ENCODE results near the gene STX12. TPM values are rescaled to one million over a fixed set of nuclear protein-coding genes. Genes with fewer than 3 reads are reported as not detected.

The STX12 gene
- total RNA-seq, 1 donor = 67.0 TPM

- Histone ChIP-seq H3K4me1 (ENCODE audit: insufficient read depth, low read length) (no peaks in the 10 kb centered on the region), H3K36me3 (ENCODE audit: insufficient read depth, low read length) (peaks cover 33% of the 10 kb centered on the region), H3K27me3 (ENCODE audit: insufficient read depth, low read length) (no peaks in the 10 kb centered on the region), H3K27ac (ENCODE audit: low read depth, low read length) (no peak overlapping the region), H4K20me1 (ENCODE audit: insufficient read depth, low read length) (no peaks in the 10 kb centered on the region), H3K9me3 (ENCODE audit: low read depth, low read length) (no peaks in the 10 kb centered on the region), H2AFZ (ENCODE audit: low read length) (no peak overlapping the region), H3K4me3 (ENCODE audit: insufficient read depth, low read length) (no peak overlapping the region), H3K4me2 (ENCODE audit: insufficient read depth, low read length) (no peak overlapping the region), H3K79me2 (ENCODE audit: insufficient read depth, low read length) (no peaks in the 10 kb centered on the region)
- no peak for DNase-seq (ENCODE audit: insufficient read length, low spot score, missing footprints)
- TF ChIP-seq CTCF (IDR thresholded peaks at IDR 0.05; ENCODE audit: extremely low read depth, low read depth, low read length) = no peak
Observed at GRCh38 chr1:27755865-27756264, 17.2 kb upstream of the STX12 start.

- Histone ChIP-seq H3K27ac (ENCODE audit: low read depth, low read length) (no peak overlapping the region), H3K79me2 (ENCODE audit: insufficient read depth, low read length) (no peaks in the 10 kb centered on the region), H3K4me1 (ENCODE audit: insufficient read depth, low read length) (no peaks in the 10 kb centered on the region), H3K36me3 (ENCODE audit: insufficient read depth, low read length) (peaks cover 28% of the 10 kb centered on the region), H3K4me2 (ENCODE audit: insufficient read depth, low read length) (no peak overlapping the region), H3K9me3 (ENCODE audit: low read depth, low read length) (no peaks in the 10 kb centered on the region), H2AFZ (ENCODE audit: low read length) (no peak overlapping the region), H4K20me1 (ENCODE audit: insufficient read depth, low read length) (no peaks in the 10 kb centered on the region), H3K4me3 (ENCODE audit: insufficient read depth, low read length) (no peak overlapping the region), H3K27me3 (ENCODE audit: insufficient read depth, low read length) (no peaks in the 10 kb centered on the region)
- DNase-seq (ENCODE audit: insufficient read length, low spot score, missing footprints) = no peak
- no peak for TF ChIP-seq CTCF (IDR thresholded peaks at IDR 0.05; ENCODE audit: extremely low read depth, low read depth, low read length)
Observed at GRCh38 chr1:27759236-27759635, 13.8 kb upstream of the STX12 start.

- Histone ChIP-seq H3K4me2 (ENCODE audit: insufficient read depth, low read length) (no peak overlapping the region), H3K4me3 (ENCODE audit: insufficient read depth, low read length) (no peak overlapping the region), H3K79me2 (ENCODE audit: insufficient read depth, low read length) (no peaks in the 10 kb centered on the region), H3K4me1 (ENCODE audit: insufficient read depth, low read length) (no peaks in the 10 kb centered on the region), H4K20me1 (ENCODE audit: insufficient read depth, low read length) (no peaks in the 10 kb centered on the region), H2AFZ (ENCODE audit: low read length) (no peak overlapping the region), H3K9me3 (ENCODE audit: low read depth, low read length) (no peaks in the 10 kb centered on the region), H3K27ac (ENCODE audit: low read depth, low read length) (no peak overlapping the region), H3K36me3 (ENCODE audit: insufficient read depth, low read length) (peaks cover 25% of the 10 kb centered on the region), H3K27me3 (ENCODE audit: insufficient read depth, low read length) (no peaks in the 10 kb centered on the region)
- no peak for DNase-seq (ENCODE audit: insufficient read length, low spot score, missing footprints)
- TF ChIP-seq CTCF (IDR thresholded peaks at IDR 0.05; ENCODE audit: extremely low read depth, low read depth, low read length) = no peak
Observed at GRCh38 chr1:27760426-27760825, 12.6 kb upstream of the STX12 start.

- no peaks in the 10 kb centered on the region for H4K20me1 ChIP-seq (ENCODE audit: insufficient read depth, low read length)
Observed at GRCh38 chr1:27762033-27762432, 11.0 kb upstream of the STX12 start.

More at GRCh38 chr1:27762033-27762432, 11.0 kb upstream of the STX12 start:
- H3K9me3 ChIP-seq (ENCODE audit: low read depth, low read length) = no peaks in the 10 kb centered on the region
- H3K4me1 ChIP-seq (ENCODE audit: insufficient read depth, low read length) = no peaks in the 10 kb centered on the region
- H3K79me2 ChIP-seq (ENCODE audit: insufficient read depth, low read length) = no peaks in the 10 kb centered on the region
- no peak overlapping the region for H3K27ac ChIP-seq (ENCODE audit: low read depth, low read length)
- no peak overlapping the region for H2AFZ ChIP-seq (ENCODE audit: low read length)
- TF ChIP-seq CTCF (IDR thresholded peaks at IDR 0.05; ENCODE audit: extremely low read depth, low read depth, low read length) = no peak
- H3K36me3 ChIP-seq (ENCODE audit: insufficient read depth, low read length) = peaks cover 14% of the 10 kb centered on the region
- no peaks in the 10 kb centered on the region for H3K27me3 ChIP-seq (ENCODE audit: insufficient read depth, low read length)
- no peak for DNase-seq (ENCODE audit: insufficient read length, low spot score, missing footprints)
- H3K4me3 ChIP-seq (ENCODE audit: insufficient read depth, low read length) = no peak overlapping the region
- no peak overlapping the region for H3K4me2 ChIP-seq (ENCODE audit: insufficient read depth, low read length)
